Uterus (tissue), 2 donors: ENCODE measurements around the gene MYO18B.

ENCODE experiments used
- POLR2A ChIP-seq, 2 donors: fragments of 450-650 bp; IDR thresholded peaks; one replicate each; pipeline ENCODE4 v1.6.1; 2016; ENCODE audit warnings: antibody characterized with exemption in 2 of 2, mild to moderate bottlenecking in 1 of 2, moderate library complexity in 1 of 2
- TF ChIP-seq, protein P1 (sequence below), 4 experiments: fragments of 200-600 bp in 2 of 4; fragments of 450-650 bp in 2 of 4; sonication (generic) in 2 of 4; IDR thresholded peaks; one replicate each; pipeline ENCODE4 v1.5.1; 2016 to 2019; ENCODE audit warnings: antibody characterized with exemption in 4 of 4, mild to moderate bottlenecking in 2 of 4, moderate library complexity in 1 of 4

DNA sequence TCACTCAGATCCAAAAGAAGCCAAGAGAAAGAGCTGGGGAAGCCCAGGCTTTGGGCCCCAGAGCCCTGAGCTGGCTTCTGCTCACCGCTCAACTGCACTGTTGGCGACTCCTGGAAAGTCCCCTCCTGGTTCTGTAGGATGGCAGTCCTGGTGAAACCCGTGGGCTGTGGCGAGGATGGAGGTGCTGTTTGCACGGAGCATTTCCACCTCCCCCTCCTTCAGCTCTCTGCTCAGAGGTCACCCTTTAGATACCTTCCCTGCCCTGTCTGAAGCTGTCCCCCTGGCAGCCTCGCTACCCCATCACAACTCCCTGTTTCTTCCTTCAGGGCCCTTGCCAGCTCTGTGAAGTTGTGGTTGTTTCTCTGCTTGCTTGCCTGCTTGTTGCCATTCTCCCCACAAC, 97.8 kb downstream of the MYO18B start:
- no peak for TF ChIP-seq POLR2A (IDR thresholded peaks at IDR 0.05)
- TF ChIP-seq, protein P1, sequence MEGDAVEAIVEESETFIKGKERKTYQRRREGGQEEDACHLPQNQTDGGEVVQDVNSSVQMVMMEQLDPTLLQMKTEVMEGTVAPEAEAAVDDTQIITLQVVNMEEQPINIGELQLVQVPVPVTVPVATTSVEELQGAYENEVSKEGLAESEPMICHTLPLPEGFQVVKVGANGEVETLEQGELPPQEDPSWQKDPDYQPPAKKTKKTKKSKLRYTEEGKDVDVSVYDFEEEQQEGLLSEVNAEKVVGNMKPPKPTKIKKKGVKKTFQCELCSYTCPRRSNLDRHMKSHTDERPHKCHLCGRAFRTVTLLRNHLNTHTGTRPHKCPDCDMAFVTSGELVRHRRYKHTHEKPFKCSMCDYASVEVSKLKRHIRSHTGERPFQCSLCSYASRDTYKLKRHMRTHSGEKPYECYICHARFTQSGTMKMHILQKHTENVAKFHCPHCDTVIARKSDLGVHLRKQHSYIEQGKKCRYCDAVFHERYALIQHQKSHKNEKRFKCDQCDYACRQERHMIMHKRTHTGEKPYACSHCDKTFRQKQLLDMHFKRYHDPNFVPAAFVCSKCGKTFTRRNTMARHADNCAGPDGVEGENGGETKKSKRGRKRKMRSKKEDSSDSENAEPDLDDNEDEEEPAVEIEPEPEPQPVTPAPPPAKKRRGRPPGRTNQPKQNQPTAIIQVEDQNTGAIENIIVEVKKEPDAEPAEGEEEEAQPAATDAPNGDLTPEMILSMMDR (IDR thresholded peaks at IDR 0.05): no peak
